IMR-90 (cell line): Measurements from ENCODE around the gene CTIF. TPM values are rescaled to one million over a fixed set of nuclear protein-coding genes. Genes with fewer than 3 reads are reported as not detected.

Experiments
- ATAC-seq: fragments of 200-7000 bp; cut with Tn5 transposase; 2 replicates; pipeline ENCODE4 v1.9.1; 2020; ENCODE audit warnings: low read depth, mild to moderate bottlenecking, moderate library complexity
- BruUV-seq: library from RNA; stranded (reverse); fragments of 400-500 nt; replicated peaks from 2 replicates; lab custom pipeline; 2021; lab: Mats Ljungman, UMichigan
- CTCF ChIA-PET: fragments of 300-600 bp; formaldehyde crosslinking; extraction: SDS; loops from one replicate; lab custom pipeline; 2021; ENCODE audit warnings: antibody characterized with exemption; lab: Yijun Ruan, JAX
- POLR2A ChIA-PET: fragments of 300-600 bp; sonication (Branson Sonifier 250); formaldehyde crosslinking; loops from one replicate; lab custom pipeline; 2022; ENCODE audit warnings: antibody characterized with exemption; ENCODE audit not compliant: unreplicated experiment; lab: Charles Lee
- DNase-seq: peaks from one replicate; pipeline ENCODE4 v3.0.0; 2013
- H2AFZ ChIP-seq: replicated peaks from 2 replicates; pipeline ENCODE3; 2013; ENCODE audit warnings: low read length, mild to moderate bottlenecking; ENCODE audit not compliant: poor library complexity
- H2AK5ac ChIP-seq: 2 replicates; pipeline ENCODE4 v1.6.1; 2013; ENCODE audit warnings: low read depth, low read length, inconsistent platforms
- H2AK9ac ChIP-seq: replicated peaks from 2 replicates; pipeline ENCODE3; 2013; ENCODE audit warnings: mild to moderate bottlenecking, low read depth, low read length, moderate library complexity; ENCODE audit not compliant: poor library complexity
- H2BK120ac ChIP-seq: 2 replicates; pipeline ENCODE4 v1.6.1; 2013; ENCODE audit warnings: low read depth, low read length, inconsistent platforms
- H2BK15ac ChIP-seq: 3 replicates; pipeline ENCODE4 v1.6.1; 2013; ENCODE audit warnings: low read depth, low read length, inconsistent platforms
- H2BK20ac ChIP-seq: 2 replicates; pipeline ENCODE4 v1.6.1; 2013; ENCODE audit warnings: low read depth, mild to moderate bottlenecking, inconsistent platforms, low read length, moderate library complexity
- H2BK5ac ChIP-seq: 2 replicates; pipeline ENCODE4 v1.6.1; 2013; ENCODE audit warnings: mild to moderate bottlenecking, low read depth, low read length, inconsistent platforms; ENCODE audit not compliant: poor library complexity, severe bottlenecking
- H3K14ac ChIP-seq: replicated peaks from 2 replicates; pipeline ENCODE4 v1.6.1; 2013; ENCODE audit warnings: low read depth, low read length, inconsistent platforms
- H3K18ac ChIP-seq: 2 replicates; pipeline ENCODE4 v1.6.1; 2013; ENCODE audit warnings: low read depth, low read length, control low read depth
- H3K23ac ChIP-seq: 2 replicates; pipeline ENCODE4 v1.6.1; 2013; ENCODE audit warnings: low read depth, low read length, inconsistent platforms
- H3K27ac ChIP-seq: 2 replicates; pipeline ENCODE4 v1.5.1; 2013; ENCODE audit warnings: mild to moderate bottlenecking, control low read depth, low read length; ENCODE audit not compliant: insufficient read depth
- H3K27me3 ChIP-seq: 2 replicates; pipeline ENCODE4 v1.6.1; 2013; ENCODE audit warnings: low read length; ENCODE audit not compliant: control insufficient read depth, insufficient read depth
- H3K36me3 ChIP-seq: 2 replicates; pipeline ENCODE4 v1.6.1; 2013; ENCODE audit warnings: low read length, mixed read lengths; ENCODE audit not compliant: control insufficient read depth, insufficient read depth
- H3K4ac ChIP-seq: 2 replicates; pipeline ENCODE4 v1.6.1; 2013; ENCODE audit warnings: low read depth, low read length, inconsistent platforms
- H3K4me1 ChIP-seq: 2 replicates; pipeline ENCODE4 v1.6.1; 2013; ENCODE audit warnings: low read length, mixed read lengths; ENCODE audit not compliant: control insufficient read depth, insufficient read depth
- H3K4me2 ChIP-seq: 2 replicates; pipeline ENCODE4 v1.6.1; 2013; ENCODE audit warnings: low read depth, mild to moderate bottlenecking, control low read depth, low read length, moderate library complexity
- H3K4me3 ChIP-seq: 2 replicates; pipeline ENCODE4 v1.5.1; 2013; ENCODE audit warnings: low read depth, mild to moderate bottlenecking, control low read depth, low read length, moderate library complexity; ENCODE audit not compliant: insufficient read depth
- H3K56ac ChIP-seq: 2 replicates; pipeline ENCODE4 v1.6.1; 2013; ENCODE audit warnings: low read length, inconsistent platforms; ENCODE audit not compliant: insufficient read depth; ENCODE audit errors: extremely low read depth
- H3K79me1 ChIP-seq, 2 experiments: 2 replicates each; pipeline ENCODE4 v1.6.1; 2013; ENCODE audit warnings: low read length in 2 of 2, inconsistent platforms in 1 of 2, low read depth in 1 of 2
- H3K9ac ChIP-seq: 2 replicates; pipeline ENCODE4 v1.6.1; 2013; ENCODE audit warnings: low read depth, low read length, control low read depth
- H3K9me1 ChIP-seq: 2 replicates; pipeline ENCODE4 v1.6.1; 2013; ENCODE audit warnings: low read length, inconsistent platforms; ENCODE audit not compliant: insufficient read depth
- H3K9me3 ChIP-seq: 2 replicates; pipeline ENCODE4 v1.6.1; 2013; ENCODE audit warnings: low read length; ENCODE audit not compliant: control insufficient read depth, insufficient read depth
- H4K20me1 ChIP-seq: 2 replicates; pipeline ENCODE4 v1.6.1; 2013; ENCODE audit warnings: low read length, inconsistent platforms; ENCODE audit not compliant: insufficient read depth
- H4K5ac ChIP-seq: 2 replicates; pipeline ENCODE4 v1.6.1; 2013; ENCODE audit warnings: mild to moderate bottlenecking, low read depth, low read length, control low read depth
- H4K8ac ChIP-seq, 2 experiments: 2 replicates each; pipeline ENCODE4 v1.6.1; 2013; ENCODE audit warnings: low read depth in 2 of 2, low read length in 2 of 2, control low read depth in 1 of 2, inconsistent platforms in 1 of 2
- H4K91ac ChIP-seq: 2 replicates; pipeline ENCODE4 v1.6.1; 2013; ENCODE audit warnings: low read depth, low read length, inconsistent platforms; ENCODE audit not compliant: insufficient read depth
- CEBPB ChIP-seq: IDR thresholded peaks from 2 replicates; pipeline ENCODE4 v1.6.1; 2012; ENCODE audit warnings: low read depth, low read length, improper control_type of control experiment
- CHD1 ChIP-seq: IDR thresholded peaks from 2 replicates; pipeline ENCODE4 v1.6.1; 2012; ENCODE audit warnings: low read depth, low read length, improper control_type of control experiment
- CTCF ChIP-seq: conservative IDR thresholded peaks from 2 replicates; pipeline ENCODE4 v1.5.1; 2012; ENCODE audit warnings: mild to moderate bottlenecking, low read depth, low read length, improper control_type of control experiment
- FOS ChIP-seq: fragments of 150-350 bp; IDR thresholded peaks from 2 replicates; pipeline ENCODE4 v1.6.1; 2016; ENCODE audit warnings: low read depth, low read length
- MAFK ChIP-seq: IDR thresholded peaks from 2 replicates; pipeline ENCODE4 v1.6.1; 2012; ENCODE audit warnings: low read depth, low read length, improper control_type of control experiment
- MAZ ChIP-seq: IDR thresholded peaks from 2 replicates; pipeline ENCODE4 v1.6.1; 2012; ENCODE audit warnings: low read depth, mild to moderate bottlenecking, low read length, improper control_type of control experiment, moderate library complexity, borderline replicate concordance
- MXI1 ChIP-seq: IDR thresholded peaks from 2 replicates; pipeline ENCODE4 v1.6.1; 2012; ENCODE audit warnings: low read depth, mild to moderate bottlenecking, low read length, moderate library complexity, borderline replicate concordance
- NFE2L2 ChIP-seq: fragments of 150-350 bp; IDR thresholded peaks from 2 replicates; pipeline ENCODE4 v1.6.1; 2016; ENCODE audit warnings: low read depth, mild to moderate bottlenecking, low read length
- POLR2A ChIP-seq: IDR thresholded peaks from 2 replicates; pipeline ENCODE4 v1.6.1; 2012; ENCODE audit warnings: mild to moderate bottlenecking, low read depth, low read length
- RAD21 ChIP-seq: IDR thresholded peaks from 2 replicates; pipeline ENCODE4 v1.6.1; 2012; ENCODE audit warnings: low read length, improper control_type of control experiment
- RCOR1 ChIP-seq: IDR thresholded peaks from 2 replicates; pipeline ENCODE4 v1.6.1; 2012; ENCODE audit warnings: mild to moderate bottlenecking, low read length, improper control_type of control experiment; ENCODE audit not compliant: insufficient replicate concordance
- RFX5 ChIP-seq: IDR thresholded peaks from 2 replicates; pipeline ENCODE4 v1.8.0; 2012; ENCODE audit warnings: low read depth, mild to moderate bottlenecking, low read length, moderate library complexity
- SMC3 ChIP-seq: fragments of 150-350 bp; IDR thresholded peaks from 2 replicates; pipeline ENCODE4 v1.6.1; 2016; ENCODE audit warnings: low read depth, mild to moderate bottlenecking, antibody characterized with exemption, low read length, moderate library complexity
- USF2 ChIP-seq: fragments of 150-350 bp; IDR thresholded peaks from 2 replicates; pipeline ENCODE4 v1.6.1; 2017; ENCODE audit warnings: mild to moderate bottlenecking, antibody characterized with exemption, low read length, low read depth
- WGBS, 2 experiments: methylation state at CpG; one replicate each; pipeline versions ENCODE4 v1.1.5 to v1.1.7; 2013; ENCODE audit warnings: missing lambda C conversion rate in 2 of 2; ENCODE audit not compliant: insufficient read length in 1 of 2; ENCODE audit errors: extremely low coverage in 2 of 2; 5-methylcytosine and 5-hydroxymethylcytosine counted together
- dilution Hi-C: fragments of 300-500 bp; cut with HindIII; formaldehyde crosslinking; loops from one replicate; pipeline ENCODE4 v1.14.3; 2018; ENCODE audit warnings: low sequenced_read_pairs; ENCODE audit not compliant: unreplicated experiment
- in situ Hi-C: fragments of 300-500 bp; cut with MboI; formaldehyde crosslinking; loops from 3 replicates; pipeline ENCODE4 v1.14.3; 2019; ENCODE audit warnings: low sequenced_read_pairs, inconsistent platforms, mixed read lengths
- intact Hi-C: fragments of 100-400 bp; cut with micrococcal nuclease; formaldehyde crosslinking; loops from 2 replicates; pipeline ENCODE4 v1.10.0; 2022
- polyA plus RNA-seq, 3 experiments: library from polyadenylated mRNA; depleted of rRNA; stranded (reverse); fragments of >200 nt; gene quantifications; 2 replicates each; pipeline ENCODE4 v1.2.3, GENCODE V29; 2012; ENCODE audit warnings: low replicate concordance in 1 of 3
- total RNA-seq: library from RNA; depleted of rRNA; stranded (reverse); fragments of >200 nt; gene quantifications from 2 replicates; pipeline ENCODE4 v1.2.3, GENCODE V29; 2012
- TF ChIP-seq, protein P1 (sequence below): fragments of 150-350 bp; IDR thresholded peaks from 2 replicates; pipeline ENCODE4 v1.6.1; 2016; ENCODE audit warnings: low read depth, mild to moderate bottlenecking, low read length, moderate library complexity, borderline replicate concordance

Gene CTIF
- total and polyA plus RNA-seq, 2 of the 4 experiments (the other 2 are of a cell fraction): 25.1 to 57.0 TPM

- Histone ChIP-seq H3K9me1 (peaks cover 15% of the 10 kb centered on the region; the same call in 1 of the 2 replicates), H3K27ac (no peak overlapping the region), H2AFZ (no peak overlapping the region), H4K5ac (no peak overlapping the region), H3K23ac (no peak overlapping the region), H2BK15ac (no peak overlapping the region), H3K18ac (no peak overlapping the region), H3K4me1 (peaks cover 11% of the 10 kb centered on the region; the same call in 1 of the 2 replicates), H3K79me1 (peaks cover 31 to 76% of the 10 kb centered on the region in 2 experiments), H3K4me2 (no peak overlapping the region), H2BK20ac (no peak overlapping the region), H4K8ac (no peak overlapping the region), H2AK5ac (no peak overlapping the region), H2BK5ac (no peak overlapping the region), H3K56ac (no peak overlapping the region), H3K4ac (no peak overlapping the region), H3K4me3 (no peak overlapping the region), H4K91ac (no peak overlapping the region), H3K27me3 (no peaks in the 10 kb centered on the region), H3K9ac (no peak overlapping the region), H2BK120ac (no peak overlapping the region), H4K20me1 (peaks cover 37% of the 10 kb centered on the region), H2AK9ac (no peak overlapping the region), H3K14ac (no peak overlapping the region), H3K9me3 (no peaks in the 10 kb centered on the region), H3K36me3 (peaks cover 37% of the 10 kb centered on the region)
- intact Hi-C loops (no loop called here), in situ Hi-C loops (no loop called here), dilution Hi-C loops (no loop called here)
- no TSS peak for BruUV-seq
- DNase-seq (no peak), ATAC-seq (no peak)
- ChIA-PET CTCF (interaction anchor here (0.6 kb wide), 1 partner anchor 281 kb away, joined by 6 read pairs; no protein-coding TSS in a partner anchor), POLR2A (interaction anchor here (0.6 kb wide), 1 partner anchor 257 kb away, joined by 4 read pairs; no protein-coding TSS in a partner anchor)
- TF ChIP-seq RAD21: no peak
- no peak for TF ChIP-seq NFE2L2
- TF ChIP-seq CEBPB: no peak
- no peak for TF ChIP-seq RCOR1
- no peak for TF ChIP-seq USF2
- TF ChIP-seq MXI1: no peak
- TF ChIP-seq SMC3: no peak
- TF ChIP-seq CHD1: no peak
- TF ChIP-seq RFX5: no peak
- no peak for TF ChIP-seq MAZ
- TF ChIP-seq FOS: no peak
- TF ChIP-seq POLR2A: no peak
- TF ChIP-seq MAFK: no peak
- TF ChIP-seq, protein P1, sequence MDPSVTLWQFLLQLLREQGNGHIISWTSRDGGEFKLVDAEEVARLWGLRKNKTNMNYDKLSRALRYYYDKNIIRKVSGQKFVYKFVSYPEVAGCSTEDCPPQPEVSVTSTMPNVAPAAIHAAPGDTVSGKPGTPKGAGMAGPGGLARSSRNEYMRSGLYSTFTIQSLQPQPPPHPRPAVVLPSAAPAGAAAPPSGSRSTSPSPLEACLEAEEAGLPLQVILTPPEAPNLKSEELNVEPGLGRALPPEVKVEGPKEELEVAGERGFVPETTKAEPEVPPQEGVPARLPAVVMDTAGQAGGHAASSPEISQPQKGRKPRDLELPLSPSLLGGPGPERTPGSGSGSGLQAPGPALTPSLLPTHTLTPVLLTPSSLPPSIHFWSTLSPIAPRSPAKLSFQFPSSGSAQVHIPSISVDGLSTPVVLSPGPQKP: no peak
- TF ChIP-seq CTCF: no peak
- WGBS, 2 experiments: 94% methylated on average over 3 of the region's 6 CpGs; no CpG with 5 or more reads in 1 of the 2 experiments
Measured at GRCh38 chr18:48773821-48774220, 235.0 kb downstream of the CTIF start.
